NCI-H2107 (cell line): ENCODE data around the gene RCOR2.

Experiments used
- DNase-seq: peaks from one replicate; lab custom pipeline; 2025; lab: John Stamatoyannopoulos, UW

RCOR2 gene

GRCh38 chr11:63907063-63907462 lies 9.9 kb downstream of the RCOR2 start:
- DNase-seq, result no peak

DNA sequence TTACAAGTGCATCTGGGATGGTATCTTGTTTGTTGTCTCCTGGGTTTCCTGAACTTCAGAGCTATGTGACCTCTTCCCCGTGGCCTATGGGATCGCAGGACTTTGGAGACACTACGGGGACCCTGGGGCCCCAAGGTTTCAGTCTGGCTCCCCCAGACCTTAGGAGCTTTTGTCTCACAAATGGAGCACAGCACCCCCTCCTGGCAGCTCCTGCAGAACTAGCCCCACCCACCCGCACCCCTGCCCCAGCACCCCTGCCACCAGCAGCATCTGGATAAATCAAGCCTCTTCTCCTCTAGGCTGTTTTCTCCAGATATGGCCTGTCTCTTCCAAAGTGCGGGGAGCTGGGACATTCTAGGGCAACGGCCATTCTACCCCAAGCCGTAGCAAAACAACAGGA lies 10.4 kb downstream of the RCOR2 start:
- DNase-seq, result no peak

- DNase-seq, result no peak
These were observed 10.9 kb downstream of the RCOR2 start for GRCh38 chr11:63906087-63906486.

DNA sequence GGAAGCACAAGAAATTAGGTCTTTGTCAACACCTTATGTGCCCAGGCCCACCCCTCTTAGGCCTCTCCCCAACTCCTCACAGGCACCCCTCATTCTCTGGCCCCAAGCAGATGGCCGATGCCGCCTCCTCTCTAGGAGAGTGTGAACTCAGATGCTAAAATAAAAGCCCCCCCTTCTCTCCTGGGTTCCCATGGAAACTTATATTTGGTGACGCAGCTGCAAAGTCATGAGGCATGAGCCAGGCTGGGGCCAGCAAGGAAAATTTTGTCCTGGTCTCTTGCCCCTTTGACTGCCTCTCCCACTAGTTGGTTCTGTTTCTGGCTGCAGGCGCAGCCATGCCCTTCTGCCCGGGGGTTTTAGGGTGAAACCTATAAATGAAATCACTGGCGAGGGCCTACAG lies 11.8 kb downstream of the RCOR2 start:
- DNase-seq, result no peak

- DNase-seq, result no peak
These were observed 12.2 kb downstream of the RCOR2 start for GRCh38 chr11:63904743-63905142.

DNA sequence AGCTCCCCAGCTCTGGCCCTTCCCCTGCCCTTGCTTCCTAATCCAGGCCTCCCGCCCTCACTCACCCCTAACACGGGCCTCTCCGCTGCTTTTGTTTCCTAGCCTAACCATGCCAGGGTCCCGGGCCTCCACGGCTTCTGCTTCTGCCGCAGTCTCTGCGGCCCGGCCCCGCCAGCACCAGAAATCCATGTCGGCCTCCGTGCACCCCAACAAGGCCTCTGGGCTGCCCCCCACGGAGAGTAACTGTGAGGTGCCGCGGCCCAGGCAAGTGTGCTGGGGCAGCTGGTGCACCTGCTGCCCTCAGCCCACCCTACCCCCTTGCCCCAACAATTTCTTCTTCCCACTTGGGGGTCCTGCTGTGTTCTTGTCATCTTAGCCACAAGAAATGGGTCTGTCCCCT lies 13.1 kb downstream of the RCOR2 start:
- no peak for DNase-seq

DNA sequence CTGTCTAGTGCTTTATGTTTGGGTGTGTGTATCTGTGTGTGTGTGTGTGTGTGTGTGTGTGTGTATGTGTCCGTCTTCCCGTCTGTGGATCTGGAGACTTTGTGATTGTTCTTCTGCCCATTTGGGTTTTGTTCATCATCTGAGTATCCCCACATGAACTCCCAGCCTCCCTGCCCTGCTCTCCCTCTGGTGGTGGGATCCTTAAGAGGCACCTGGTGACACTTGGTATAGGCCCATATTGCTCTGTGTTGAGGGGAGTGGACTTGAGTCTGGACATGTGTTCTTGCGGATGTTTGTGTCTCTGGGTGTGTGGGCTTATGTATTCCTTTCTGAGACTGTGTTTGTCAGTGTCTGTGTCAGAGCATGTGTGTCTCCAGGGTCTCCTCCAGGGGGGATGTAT lies 15.3 kb downstream of the RCOR2 start:
- DNase-seq, result no peak

DNA sequence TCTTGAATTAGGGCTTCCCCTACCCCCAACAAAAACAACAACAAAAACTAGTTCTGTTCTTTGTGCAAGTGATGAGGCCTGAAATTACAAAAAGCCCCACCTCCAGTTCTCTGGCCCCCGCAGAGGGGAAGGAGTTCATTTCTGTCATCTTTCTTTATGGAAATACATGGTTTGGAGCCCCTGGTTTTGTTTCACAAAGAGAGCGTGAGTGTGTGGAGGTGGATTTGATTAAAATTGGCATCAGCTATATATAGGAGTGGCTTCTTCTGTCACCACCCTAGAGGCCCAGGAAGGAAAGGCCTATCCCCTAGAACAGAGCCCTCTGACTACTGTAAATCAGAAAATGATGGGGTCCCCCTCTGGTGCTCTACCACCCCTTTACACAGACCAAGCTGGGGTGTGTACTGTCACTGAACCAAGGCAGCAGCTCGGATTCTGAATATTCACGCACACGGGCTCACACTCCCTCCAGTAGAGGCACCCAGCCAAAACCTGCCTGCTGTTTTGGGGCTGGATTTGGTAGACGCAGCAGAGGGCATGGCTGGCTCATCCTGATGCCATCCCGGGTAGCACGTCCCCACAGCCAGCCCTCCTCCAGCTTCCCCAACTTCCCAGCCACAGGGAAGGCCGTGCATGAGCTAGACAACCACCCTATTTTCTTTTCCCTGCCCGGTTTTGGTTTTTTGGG lies 19.4 kb downstream of the RCOR2 start:
- DNase-seq, result no peak

DNA sequence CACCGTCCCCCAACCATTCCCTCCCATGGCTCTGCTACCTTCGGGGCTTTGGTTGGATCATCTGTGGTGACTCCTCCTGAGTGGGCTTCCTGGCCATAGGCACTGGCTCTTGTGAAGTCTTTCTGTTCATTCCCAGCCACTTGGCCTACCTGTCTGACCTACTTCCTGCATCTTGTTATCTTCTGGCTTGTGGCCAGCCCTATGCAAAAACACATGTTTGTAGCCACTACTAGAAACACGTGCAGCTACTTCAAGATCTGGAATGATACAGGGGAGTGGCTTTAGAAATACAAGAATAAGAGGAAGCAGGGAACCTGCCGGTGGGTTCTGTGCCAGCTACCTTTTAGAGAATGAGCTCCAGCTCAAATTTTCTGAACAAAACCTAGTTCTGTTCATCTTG lies 20.9 kb downstream of the RCOR2 start:
- no peak for DNase-seq

DNA sequence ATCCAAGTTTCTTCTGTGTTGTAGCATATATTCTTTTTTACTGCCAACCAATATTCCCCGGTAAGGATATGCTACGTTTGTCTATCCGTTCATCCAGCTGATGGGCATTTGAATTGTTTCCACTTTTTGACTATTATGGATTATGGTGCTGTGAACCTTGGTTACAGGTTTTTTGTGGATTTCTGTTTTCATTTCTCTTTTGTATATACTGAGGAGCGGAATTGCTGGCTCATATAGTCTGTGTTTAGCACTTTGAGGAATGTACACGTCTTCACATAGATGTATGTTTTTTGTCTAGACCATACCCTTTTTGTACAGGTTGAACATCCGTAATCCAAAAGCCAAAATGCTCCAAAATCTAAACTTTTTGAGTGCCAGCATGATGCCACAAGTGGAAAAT lies 23.6 kb downstream of the RCOR2 start:
- DNase-seq, result no peak

DNA sequence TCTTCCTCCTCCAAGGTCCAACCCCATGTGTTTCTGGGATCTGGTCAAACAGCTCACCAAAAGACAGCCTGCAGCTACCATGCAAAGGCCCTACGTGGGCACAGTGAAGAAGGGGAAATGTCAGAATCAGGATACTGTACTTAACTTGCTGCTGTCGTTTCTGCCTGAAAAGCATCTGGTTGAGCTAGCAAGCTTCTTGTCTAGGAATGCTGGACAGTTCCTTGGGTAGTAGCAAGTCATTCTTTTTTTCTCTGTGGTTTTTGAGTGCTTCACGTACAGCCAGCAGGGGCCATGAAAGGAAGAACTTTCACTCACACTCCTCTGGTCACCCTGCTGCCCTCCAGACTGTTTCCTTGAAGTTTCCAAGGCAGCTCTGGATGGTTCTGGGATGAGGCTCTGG lies 24.7 kb downstream of the RCOR2 start:
- DNase-seq, result no peak

DNA sequence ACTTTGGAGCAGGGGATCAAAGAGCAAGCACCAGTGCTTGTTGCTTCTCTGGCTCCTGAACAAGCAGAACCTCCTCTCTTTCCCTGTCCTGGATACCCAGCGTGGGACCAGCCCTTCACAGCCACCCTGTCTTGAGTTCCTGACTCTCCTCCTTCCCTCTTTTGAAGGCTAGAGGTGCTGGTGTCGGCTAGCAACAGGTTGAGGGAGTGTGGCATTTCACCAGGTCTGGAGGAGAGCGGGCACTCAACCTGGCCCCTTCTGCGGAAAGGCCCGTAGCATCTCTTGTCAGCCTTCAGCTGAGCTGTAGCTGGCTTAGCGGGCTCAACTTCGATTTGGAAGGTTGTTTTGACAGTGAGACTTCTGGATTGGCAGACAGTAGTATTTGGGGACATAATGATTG lies 26.6 kb downstream of the RCOR2 start:
- no peak for DNase-seq

- DNase-seq, result no peak
These were observed 27.6 kb downstream of the RCOR2 start for GRCh38 chr11:63889344-63889743.

GRCh38 chr11:63888170-63889086 lies 28.5 kb downstream of the RCOR2 start:
- peak; percentile 45 for DNase-seq

DNA sequence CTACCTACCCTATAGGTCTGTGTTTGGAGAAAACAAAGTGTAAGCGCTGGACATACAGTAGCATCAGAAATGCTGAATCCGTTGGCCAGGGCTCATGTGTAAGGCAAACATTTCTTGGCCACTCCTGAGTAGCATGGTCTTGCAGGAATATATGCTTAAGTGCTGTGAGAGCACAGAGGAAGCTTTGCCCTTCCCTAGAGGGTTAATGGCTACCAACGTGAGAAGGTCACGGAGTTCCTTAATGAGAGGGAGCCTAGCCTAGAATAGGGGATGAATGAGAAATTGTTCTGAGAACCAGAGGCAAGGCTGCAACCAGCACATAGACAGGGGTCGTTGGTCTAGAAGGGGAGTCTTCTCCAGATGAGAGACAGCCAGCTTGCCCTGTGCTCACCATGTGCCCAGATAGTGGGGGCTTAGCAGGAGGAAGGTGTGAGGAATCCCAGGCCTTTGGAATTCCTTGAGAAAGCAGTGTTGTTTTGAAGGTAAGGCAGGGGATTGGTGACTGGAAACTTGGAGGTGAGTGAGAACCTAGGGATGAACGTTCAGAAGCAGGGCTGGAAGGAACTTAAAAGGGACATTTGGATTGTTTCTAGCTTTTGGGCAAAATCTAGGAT lies 29.5 kb downstream of the RCOR2 start:
- no peak for DNase-seq

DNA sequence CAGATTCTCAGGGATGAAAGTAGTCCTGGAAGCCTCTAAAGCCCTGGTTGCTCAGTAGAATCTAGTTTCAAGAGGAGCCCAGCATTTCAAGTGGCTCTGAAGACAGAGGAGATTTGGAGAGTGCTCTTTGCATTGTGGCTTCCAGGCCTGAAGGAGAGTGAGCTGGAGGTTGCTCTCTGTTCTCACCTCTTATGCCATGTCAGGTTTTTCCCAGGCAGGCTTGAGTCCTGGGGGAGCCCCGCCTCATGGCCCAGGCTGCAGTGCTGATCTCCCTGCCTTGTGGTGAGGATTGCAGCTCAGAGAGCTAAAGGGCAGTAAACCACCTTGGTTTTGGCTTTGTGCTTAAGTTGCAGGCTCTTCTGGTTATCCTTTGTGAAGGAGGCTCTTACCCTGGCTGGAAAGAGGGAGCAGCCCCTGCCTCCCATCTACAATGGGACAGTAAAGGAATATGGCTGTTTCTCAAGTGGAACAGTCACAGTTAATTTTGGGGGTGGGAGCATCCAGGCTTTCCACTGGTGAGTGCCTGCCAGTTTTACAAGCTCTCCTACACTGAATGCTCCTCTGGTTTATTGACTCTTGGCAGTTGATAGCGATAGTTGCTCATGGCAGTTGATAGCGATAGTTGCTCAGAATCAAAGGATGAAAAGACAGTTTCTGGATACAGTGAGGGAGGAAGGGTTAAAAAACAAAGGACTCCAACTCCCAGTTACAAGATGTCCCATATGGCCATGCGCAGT lies 32.6 kb downstream of the RCOR2 start:
- no peak for DNase-seq

GRCh38 chr11:63883791-63884190 lies 33.2 kb downstream of the RCOR2 start:
- no peak for DNase-seq

GRCh38 chr11:63882555-63883242 lies 34.3 kb downstream of the RCOR2 start:
- DNase-seq, result no peak

- DNase-seq, result no peak
These were observed 36.6 kb downstream of the RCOR2 start for GRCh38 chr11:63880403-63880790.

GRCh38 chr11:63879598-63880402 lies 37.2 kb downstream of the RCOR2 start:
- no peak for DNase-seq
